Vagina (tissue), 2 donors: ENCODE data around the gene MAPK13.

ENCODE experiments used
- CTCF ChIP-seq, 3 experiments: fragments of 450-650 bp in 2 of 3; fragments of 200-600 bp in 1 of 3; sonication (generic) in 1 of 3; IDR thresholded peaks; one replicate each; pipeline ENCODE4 v1.5.1; 2017 to 2019; ENCODE audit warnings: antibody characterized with exemption in 3 of 3, mild to moderate bottlenecking in 2 of 3, moderate library complexity in 2 of 3
- POLR2A ChIP-seq, 2 donors: fragments of 450-650 bp; IDR thresholded peaks; one replicate each; pipeline ENCODE4 v1.6.1; 2017; ENCODE audit warnings: antibody characterized with exemption in 2 of 2, mild to moderate bottlenecking in 2 of 2, moderate library complexity in 2 of 2
- POLR2AphosphoS5 ChIP-seq, 2 donors: sonication (generic); formaldehyde crosslinking; IDR thresholded peaks; one replicate each; pipeline ENCODE4 v1.9.0; 2017; ENCODE audit warnings: antibody characterized with exemption in 2 of 2, mild to moderate bottlenecking in 2 of 2, low read depth in 1 of 2; ENCODE audit not compliant: insufficient read depth in 1 of 2

- no peak for TF ChIP-seq CTCF (IDR thresholded peaks at IDR 0.05)
- no peak for TF ChIP-seq POLR2A (IDR thresholded peaks at IDR 0.05)
- no peak for TF ChIP-seq POLR2AphosphoS5 (IDR thresholded peaks at IDR 0.05; ENCODE audit: insufficient read depth in 1 of 2, low read depth in 1 of 2)
Observed at GRCh38 chr6:36136551-36136950, 6.2 kb downstream of the MAPK13 start.
